GM21423 (cell line): ENCODE measurements around the gene DES.

Source experiments
- ATAC-seq: cut with Tn5 transposase; IDR thresholded peaks from one replicate; pipeline ENCODE4 v1.9.1; 2021; ENCODE audit warnings: mild to moderate bottlenecking, moderate library complexity; ENCODE audit not compliant: unreplicated experiment

The DES gene

DNA sequence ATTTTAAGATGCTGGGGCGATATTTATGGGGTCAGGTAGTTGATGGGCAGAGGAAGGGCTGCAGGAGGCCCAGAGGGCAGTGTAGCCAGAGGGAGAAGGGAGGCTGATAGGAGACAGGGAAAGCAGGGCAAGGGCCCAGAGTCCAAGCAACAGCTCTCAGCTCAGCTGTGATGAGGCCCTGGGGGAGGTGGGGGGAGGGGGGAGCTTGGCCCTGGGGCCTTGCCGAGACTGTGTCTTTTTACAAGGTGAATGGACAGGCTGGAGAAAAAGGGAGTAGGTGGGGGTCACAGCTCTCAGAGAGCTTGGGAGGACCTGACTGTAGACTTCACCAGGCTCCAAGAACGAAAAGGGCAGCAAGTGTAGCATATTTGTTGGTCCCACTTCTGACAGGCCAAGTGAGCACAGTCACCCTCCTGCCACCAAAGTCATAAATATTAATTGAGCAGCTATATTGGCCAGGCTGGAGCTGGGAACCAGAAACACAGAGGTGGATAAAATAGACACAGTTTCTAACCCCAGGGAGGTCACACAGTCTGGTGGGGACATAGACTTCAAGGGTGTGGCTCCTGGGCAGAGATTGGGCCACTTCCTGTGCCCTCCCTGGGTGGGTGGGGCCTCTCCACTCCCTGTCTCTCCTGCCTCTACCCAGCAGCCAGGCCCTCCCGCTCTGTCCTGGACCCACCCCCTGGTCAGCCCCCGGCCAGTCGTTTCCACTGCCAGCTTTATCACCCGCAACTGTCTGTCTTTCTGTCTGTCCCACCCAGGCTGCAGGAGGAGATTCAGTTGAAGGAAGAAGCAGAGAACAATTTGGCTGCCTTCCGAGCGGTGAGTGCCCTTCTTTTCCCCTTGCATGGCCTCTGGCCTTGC, 1.4 kb downstream of the DES start:
- no peak for ATAC-seq

DNA sequence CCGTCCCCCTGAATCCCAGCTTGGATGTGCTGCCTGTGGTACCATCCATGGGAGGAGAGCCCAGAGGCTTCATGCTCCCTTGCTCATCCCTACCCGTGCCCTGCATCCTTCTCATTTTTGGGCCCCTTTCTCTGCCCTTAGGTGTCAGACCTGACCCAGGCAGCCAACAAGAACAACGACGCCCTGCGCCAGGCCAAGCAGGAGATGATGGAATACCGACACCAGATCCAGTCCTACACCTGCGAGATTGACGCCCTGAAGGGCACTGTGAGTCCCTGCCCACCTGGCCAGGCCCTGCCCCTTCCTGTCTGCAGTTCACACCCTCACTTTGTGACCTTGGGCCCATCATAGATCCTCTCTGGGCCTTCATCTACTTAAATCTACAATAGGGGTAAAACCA, 2.5 kb downstream of the DES start:
- ATAC-seq = no peak

DNA sequence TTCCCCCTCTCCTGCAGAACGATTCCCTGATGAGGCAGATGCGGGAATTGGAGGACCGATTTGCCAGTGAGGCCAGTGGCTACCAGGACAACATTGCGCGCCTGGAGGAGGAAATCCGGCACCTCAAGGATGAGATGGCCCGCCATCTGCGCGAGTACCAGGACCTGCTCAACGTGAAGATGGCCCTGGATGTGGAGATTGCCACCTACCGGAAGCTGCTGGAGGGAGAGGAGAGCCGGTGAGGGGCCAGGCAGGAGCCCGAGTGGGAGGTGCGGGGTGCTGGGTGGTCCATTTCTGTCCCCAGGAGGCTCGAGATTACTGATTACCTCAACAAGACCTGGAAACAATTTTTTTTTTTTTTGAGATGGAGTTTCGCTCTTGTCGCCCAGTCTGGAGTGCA, 3.1 kb downstream of the DES start:
- ATAC-seq = no peak

DNA sequence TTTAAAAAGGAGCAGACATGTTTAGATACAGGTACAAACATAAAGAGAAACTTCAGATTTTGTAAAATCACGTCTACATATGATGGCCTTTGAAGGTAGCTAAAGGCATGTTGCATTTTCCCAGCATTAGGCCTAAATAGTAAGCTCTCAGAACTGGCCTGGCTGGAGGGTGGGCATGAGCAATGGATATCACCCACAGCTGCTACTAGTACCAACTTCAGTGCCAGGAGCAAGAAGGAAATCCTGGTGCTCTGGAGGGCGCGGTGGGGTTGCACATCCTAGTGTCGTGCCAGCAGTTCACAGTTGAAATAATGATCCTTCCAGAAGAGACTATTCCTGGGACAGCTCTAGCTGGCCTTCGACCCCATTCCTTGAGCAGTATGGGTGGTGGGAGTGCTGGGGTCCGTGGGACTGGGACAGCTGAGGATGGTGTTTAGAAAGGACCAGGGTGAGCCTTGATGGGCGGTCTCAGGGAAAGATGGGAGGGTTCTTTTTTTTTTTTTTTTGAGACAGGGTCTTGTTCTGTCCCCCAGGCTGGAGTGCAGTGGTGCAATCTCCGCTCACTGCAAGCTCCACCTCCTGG, 4.9 kb downstream of the DES start:
- no peak for ATAC-seq

DNA sequence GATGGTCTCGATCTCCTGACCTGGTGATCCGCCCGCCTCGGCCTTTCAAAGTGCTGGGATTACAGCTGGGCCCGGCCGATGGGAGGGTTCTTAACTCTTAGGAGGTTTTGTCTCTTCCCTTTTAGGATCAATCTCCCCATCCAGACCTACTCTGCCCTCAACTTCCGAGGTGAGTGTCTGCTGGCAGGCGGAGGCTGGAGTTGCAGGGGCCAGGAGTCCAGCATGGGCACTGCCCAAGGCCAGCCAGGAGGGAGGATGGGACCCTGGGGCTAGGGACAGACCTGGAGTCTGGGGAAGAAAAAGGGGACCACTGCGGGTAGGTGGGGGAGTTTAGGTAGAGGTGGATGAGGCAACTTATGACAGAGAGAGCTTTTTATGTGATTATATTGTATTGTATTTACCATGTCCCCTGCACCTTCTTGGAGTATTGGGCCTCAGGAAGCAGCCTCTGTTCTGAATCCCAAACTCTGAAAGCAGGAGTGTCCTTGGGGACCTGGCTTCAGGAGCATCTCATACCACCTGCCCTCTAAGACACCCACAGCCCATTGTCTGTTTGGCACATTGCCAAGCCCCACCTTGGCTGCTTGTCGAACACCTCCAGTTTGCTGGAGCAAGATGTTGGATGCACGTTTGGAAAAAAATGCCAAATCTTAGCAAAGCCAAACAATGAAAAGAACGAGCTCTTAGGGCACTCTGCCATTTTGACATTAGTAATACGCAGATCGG, 5.6 kb downstream of the DES start:
- ATAC-seq = no peak

DNA sequence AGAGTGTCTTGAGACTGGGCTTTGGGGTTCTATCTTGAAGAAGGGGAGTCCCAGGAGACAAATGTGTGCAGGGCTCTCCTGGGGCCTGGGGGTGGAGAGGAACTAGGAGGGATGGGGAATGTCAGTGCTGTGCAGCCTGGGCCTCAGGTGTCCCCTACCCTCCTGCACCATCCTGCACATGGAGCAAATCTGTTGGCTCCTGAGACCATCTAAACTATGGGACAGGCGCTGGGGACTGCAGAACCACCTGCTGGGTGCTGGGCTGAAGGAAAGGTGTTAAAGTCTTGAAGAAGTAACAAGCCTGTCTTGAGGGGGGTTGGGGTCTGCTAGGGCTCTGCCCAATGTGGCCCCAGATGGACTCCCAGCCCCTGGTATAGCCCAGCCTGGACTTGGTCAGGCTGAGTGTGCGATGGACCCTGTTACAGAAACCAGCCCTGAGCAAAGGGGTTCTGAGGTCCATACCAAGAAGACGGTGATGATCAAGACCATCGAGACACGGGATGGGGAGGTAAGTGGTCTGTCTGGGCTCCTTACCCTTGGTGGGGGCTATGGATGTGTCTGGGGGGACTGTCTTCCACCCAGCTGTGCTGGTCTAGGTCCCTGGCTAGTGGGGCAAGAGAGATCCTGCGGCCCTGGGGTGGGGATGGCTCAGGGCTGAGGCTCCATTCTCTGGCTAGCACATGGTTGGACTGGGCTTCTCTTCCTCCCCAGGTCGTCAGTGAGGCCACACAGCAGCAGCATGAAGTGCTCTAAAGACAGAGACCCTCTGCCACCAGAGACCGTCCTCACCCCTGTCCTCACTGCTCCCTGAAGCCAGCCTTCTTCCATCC, 7.3 kb downstream of the DES start:
- ATAC-seq = no peak

DNA sequence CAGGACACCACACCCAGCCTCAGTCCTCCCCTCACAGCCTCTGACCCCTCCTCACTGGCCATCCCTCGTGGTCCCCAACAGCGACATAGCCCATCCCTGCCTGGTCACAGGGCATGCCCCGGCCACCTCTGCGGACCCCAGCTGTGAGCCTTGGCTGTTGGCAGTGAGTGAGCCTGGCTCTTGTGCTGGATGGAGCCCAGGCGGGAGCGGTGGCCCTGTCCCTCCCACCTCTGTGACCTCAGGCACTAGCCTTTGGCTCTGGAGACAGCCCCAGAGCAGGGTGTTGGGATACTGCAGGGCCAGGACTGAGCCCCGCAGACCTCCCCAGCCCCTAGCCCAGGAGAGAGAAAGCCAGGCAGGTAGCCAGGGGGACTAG, 7.9 kb downstream of the DES start:
- ATAC-seq = no peak

DNA sequence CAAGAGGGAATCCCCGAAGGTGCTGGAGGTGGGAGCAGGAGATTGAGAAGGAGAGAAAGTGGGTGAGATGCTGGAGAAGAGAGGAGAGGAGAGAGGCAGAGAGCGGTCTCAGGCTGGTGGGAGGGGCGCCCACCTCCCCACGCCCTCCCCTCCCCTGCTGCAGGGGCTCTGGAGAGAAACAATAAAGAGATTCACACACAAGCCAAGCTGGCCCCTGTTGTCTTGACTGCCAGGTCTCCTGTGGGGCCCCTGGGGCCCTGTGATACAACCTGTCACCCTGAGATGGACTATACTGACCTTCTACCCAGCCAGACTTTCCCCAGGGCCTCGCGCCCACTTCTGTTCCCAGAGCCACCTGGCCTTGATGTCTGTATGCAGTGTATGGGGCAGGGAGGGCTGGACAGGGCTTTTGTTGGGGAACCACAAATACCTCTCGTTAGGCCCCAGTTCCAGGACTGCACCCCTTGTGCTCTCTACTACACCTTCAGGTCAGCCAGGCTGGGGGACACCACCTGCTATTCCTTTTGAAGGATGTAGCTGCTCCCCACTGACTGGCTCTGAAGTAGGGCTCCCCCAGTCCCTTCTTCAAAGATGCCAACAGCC, 8.5 kb downstream of the DES start:
- no peak for ATAC-seq

DNA sequence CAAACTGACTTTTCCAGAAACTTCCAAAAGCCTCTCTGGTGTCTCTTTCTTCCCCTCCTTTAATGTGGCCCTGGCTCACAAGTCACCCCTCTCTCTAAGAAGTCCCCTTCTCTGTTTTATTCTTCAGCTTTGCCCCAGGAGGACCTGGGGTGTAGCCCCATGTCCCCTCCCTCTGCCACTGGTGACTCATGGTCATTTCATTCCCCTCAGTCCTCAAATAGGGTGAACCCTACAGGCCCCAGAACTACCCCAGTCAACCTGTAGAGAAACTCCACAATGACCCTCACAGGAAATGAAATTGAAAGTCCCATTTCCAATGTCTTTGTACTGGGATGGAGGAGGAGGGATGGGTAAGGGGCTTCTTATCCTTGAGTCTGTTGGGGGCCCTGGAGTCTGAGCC, 10.3 kb downstream of the DES start:
- no peak for ATAC-seq

DNA sequence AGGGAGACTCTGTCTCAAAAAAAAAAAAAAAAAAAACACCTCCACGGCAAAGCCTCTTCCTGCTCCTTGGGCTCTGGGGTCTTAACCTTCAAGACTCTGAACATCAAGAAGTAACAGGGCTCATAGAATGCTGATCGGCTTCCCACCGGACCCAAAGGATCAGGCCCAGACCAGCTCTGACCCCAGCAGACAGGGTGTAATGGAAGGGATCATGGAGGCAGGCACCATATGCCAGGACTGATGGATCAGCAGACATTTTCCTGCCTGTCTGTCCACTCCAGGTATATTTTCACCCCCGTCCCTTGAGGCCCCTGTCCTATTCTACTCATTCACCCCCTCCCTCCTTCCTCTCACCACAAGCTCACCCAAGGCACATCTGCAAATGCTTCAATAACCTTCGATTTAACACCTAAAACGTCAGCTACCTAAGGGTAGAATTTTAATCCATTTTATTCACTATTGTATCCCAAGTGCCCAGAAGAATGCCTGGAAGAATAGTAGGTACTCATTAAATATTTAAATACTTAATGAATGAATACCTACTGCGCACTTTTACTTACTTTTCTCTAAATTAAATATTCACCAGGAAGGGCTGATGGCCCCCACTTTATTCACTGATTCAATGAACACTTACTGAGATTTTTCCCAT, 11.9 kb downstream of the DES start:
- ATAC-seq = no peak

DNA sequence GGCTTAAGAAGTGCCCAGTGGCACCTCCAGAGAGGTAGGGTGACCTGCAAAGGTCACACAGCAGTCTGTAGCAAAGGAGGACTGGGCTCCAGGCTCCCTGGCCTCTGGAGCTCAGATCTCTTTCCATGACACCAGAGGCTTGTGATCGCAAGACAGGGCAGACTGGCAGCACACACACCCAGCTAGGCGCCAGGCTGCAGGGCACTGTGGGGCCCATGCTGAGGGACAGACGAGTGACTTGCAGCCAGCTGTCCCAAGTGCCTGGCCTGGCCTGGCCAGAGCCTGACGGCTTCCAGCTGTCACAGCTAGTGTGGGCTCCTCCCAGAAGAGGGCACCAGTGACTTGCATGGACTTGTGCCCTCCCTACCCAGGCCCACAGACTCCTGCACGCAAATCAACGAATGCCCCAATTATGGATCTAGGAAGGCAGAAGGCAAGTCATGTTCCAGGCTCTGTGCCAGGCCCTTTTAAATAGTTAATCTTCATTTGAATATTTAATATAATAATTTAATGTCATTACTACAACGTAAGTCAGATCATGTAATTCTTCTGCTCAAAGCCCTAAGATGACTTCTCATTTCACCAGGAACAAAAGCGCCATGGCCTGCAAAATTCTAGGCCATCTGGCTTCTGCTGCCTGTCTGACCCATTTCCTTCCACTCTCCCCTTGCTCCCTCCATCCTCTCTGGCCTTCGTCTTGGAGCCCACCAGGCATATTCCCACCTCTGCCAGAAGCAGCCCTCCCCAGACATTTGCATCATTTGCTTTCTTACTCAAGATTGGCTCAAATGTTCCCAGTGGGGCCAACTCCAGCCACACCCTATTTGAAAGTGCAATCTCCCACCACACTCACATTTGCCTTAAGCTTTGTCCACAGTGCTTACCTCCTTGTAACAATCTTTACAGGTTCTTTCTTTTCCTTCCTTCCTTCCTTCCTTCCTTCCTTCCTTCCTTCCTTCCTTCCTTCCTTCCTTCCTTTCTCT, 12.7 kb downstream of the DES start:
- no peak for ATAC-seq

DNA sequence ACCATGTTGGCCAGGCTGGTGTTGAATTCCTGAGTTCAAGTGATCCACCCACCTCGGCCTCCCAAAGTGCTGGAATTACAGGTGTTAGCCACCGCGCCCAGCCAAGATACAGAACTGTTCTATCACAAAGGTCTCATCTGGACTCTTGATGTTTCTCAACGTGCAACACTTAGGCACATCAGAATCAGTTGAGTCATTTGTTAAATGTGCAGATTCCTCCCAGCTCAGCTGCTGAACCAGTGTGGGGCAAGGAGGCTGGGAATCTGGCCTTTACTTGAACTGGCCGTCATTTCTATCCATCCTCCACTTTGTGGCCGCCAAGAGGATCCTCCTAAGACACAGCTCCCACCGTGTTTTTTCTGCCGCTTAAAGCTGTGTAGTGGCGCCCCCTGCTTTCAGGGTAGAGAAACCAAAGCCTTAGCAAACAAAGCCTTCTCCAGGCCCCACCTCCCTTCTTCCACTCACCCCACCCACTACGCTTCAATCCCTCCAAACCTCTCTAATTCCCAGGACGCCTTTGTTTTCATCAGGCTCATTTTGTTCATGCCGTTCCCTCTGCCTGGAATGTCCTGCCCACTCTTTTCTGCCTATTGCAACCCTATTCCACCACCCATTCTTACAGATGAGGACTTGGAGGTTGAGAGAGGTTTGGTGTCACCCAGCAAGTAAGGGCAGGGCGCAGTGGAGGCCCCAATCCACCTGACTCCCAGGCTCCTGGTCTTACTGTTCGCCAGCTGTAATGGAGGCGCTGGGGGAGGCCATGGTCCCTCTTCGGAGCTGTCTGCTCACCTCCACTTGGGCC, 15.7 kb downstream of the DES start:
- ATAC-seq = no peak

DNA sequence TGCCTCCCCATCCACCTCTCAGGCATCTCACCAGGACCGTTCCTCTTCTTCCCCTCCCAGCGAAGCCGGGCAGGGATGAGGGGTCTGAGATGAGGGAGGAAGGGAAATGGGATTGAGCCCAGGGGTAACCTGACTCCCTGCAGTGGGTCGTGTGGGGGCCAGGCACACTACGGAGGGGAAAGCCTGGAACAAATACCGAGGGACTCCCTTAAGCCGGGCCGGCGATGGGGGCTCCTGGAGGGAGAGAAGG, 16.2 kb downstream of the DES start:
- no peak for ATAC-seq

DNA sequence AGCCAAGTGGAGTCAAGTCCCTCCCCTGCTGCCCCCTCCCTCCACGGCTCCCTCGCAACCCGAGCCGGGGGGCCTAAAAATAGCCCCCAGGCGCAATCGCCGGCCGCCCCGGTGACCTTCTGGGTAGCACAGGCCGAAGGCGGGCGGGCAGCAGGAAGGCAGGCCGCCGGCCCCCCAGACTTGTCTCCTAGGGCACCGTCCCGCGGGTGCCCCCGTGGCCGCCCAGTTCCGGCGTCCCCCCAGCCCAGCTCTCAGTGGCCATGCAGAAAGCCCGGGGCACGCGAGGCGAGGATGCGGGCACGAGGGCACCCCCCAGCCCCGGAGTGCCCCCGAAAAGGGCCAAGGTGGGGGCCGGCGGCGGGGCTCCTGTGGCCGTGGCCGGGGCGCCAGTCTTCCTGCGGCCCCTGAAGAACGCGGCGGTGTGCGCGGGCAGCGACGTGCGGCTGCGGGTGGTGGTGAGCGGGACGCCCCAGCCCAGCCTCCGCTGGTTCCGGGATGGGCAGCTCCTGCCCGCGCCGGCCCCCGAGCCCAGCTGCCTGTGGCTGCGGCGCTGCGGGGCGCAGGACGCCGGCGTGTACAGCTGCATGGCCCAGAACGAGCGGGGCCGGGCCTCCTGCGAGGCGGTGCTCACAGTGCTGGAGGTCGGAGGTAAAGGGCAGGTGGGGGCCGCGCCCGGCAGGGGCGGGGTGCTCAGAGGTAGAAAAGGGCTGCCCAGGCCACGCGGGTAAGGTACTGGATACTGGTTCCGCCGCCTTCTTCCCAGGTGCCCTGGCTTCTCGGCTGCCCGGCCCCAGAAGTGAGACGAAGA, 16.7 kb downstream of the DES start, which contains the start of gene SPEG:
TSS of gene SPEG (plus strand) at position 126 of the 808 bp plus-strand sequence. CDS start at position 261, 135 bp downstream.
- ATAC-seq = no peak

DNA sequence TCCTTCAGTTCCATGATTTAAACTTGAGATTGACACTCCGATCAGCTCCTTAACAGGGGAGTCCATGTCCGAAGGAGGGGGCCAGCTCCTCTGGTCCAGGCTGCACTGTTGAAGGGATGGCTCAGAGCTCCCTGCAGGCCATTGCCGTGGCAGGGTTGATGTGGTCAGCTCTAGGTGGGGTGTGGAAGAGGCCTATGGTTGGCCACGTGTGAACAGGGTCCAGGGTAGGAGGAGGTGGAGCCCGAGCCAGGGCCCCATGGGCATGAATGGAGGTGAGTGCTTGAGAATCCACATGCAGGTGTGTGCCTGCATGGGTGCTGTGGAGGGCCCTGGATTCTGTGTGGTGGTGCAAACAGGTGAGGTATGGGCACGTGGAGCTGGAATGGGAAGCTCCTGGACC, 17.5 kb downstream of the DES start:
- no peak for ATAC-seq

DNA sequence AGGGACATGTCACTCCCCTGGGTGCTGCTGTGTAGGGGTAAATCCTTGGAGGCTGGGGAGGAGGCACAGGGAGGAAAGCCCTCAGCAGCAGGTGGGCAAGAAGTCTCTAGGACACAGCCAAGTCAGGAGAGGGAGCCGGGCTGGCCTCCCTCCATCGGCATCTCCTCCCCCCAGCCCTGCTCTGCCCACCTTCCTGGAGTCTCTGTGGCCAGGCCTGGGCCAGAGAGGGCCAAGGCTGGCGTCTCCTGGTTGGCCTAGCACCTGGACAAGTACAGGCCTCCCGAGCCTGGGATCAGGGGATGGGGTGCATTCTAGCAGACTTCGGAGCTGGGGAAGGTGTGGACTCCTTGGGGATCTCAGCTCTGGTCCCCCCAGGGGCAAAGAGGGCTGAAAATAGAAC, 18.3 kb downstream of the DES start:
- no peak for ATAC-seq

DNA sequence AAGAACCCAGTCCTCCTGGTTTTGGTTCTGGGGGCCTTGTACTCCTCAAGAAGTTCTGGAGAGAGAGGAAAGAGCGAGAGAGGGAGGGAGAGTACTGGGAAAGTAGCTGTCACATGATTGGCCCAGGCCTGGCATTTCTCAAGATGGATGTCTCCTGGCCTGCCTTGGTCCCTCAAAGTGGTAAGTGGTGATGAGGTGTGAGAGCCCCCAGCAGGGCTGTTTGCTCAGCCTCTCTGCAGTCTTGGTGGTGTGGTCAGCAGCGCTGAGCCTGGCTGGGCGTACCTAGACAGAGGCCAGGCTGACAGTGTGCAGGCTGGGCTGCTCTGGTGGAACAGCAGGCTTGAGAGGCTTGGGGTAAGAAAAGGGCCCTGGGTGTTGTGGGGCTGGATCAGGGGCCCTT, 19.0 kb downstream of the DES start:
- ATAC-seq = no peak
